ENCODE results near the gene GUCY2D. TPM values are rescaled to one million over a fixed set of nuclear protein-coding genes. Genes with fewer than 3 reads are reported as not detected.

Gene GUCY2D
- total RNA-seq, 1 donor from 2014 or later = not detected

GRCh38 chr17:7995724-7996123 is 6.7 kb upstream of the GUCY2D start:
- DNase-seq (ENCODE audit: low read depth) = no peak
- H3K27me3 ChIP-seq (ENCODE audit: control insufficient read depth, insufficient read depth, low read length) = no peaks in the 10 kb centered on the region
- no peaks in the 10 kb centered on the region for H3K36me3 ChIP-seq (ENCODE audit: control insufficient read depth, insufficient read depth, low read length)
- no peak overlapping the region for H3K4me3 ChIP-seq (ENCODE audit: low read depth, low read length)
- TF ChIP-seq CTCF (IDR thresholded peaks at IDR 0.05; ENCODE audit: insufficient read depth, low read length, poor library complexity, severe bottlenecking) = no peak

GRCh38 chr17:7997186-7997585 is 5.2 kb upstream of the GUCY2D start:
- peaks cover 4% of the 10 kb centered on the region for H3K27me3 ChIP-seq (ENCODE audit: control insufficient read depth, insufficient read depth, low read length)
- no peak for DNase-seq (ENCODE audit: low read depth)
- H3K4me3 ChIP-seq (ENCODE audit: low read depth, low read length) = no peak overlapping the region
- H3K36me3 ChIP-seq (ENCODE audit: control insufficient read depth, insufficient read depth, low read length) = no peaks in the 10 kb centered on the region
- peak; percentile 60 for TF ChIP-seq CTCF (IDR thresholded peaks at IDR 0.05; ENCODE audit: insufficient read depth, low read length, poor library complexity, severe bottlenecking)

- H3K4me3 ChIP-seq (ENCODE audit: low read depth, low read length) = no peak overlapping the region
- H3K27me3 ChIP-seq (ENCODE audit: control insufficient read depth, insufficient read depth, low read length) = peaks cover 40% of the 10 kb centered on the region
- H3K36me3 ChIP-seq (ENCODE audit: control insufficient read depth, insufficient read depth, low read length) = no peaks in the 10 kb centered on the region
- no peak for DNase-seq (ENCODE audit: low read depth)
- no peak for TF ChIP-seq CTCF (IDR thresholded peaks at IDR 0.05; ENCODE audit: insufficient read depth, low read length, poor library complexity, severe bottlenecking)
Measured at GRCh38 chr17:8002721-8003593, 542 bp downstream of the GUCY2D start.

- no peak for TF ChIP-seq CTCF (IDR thresholded peaks at IDR 0.05; ENCODE audit: insufficient read depth, low read length, poor library complexity, severe bottlenecking)
- no peak for DNase-seq (ENCODE audit: low read depth)
Measured at GRCh38 chr17:8003594-8004181, 1.3 kb downstream of the GUCY2D start.

GRCh38 chr17:8004899-8005298 is 2.5 kb downstream of the GUCY2D start:
- TF ChIP-seq CTCF (IDR thresholded peaks at IDR 0.05; ENCODE audit: insufficient read depth, low read length, poor library complexity, severe bottlenecking) = no peak
- Histone ChIP-seq H3K36me3 (ENCODE audit: control insufficient read depth, insufficient read depth, low read length) (no peaks in the 10 kb centered on the region), H3K4me3 (ENCODE audit: low read depth, low read length) (no peak overlapping the region), H3K27me3 (ENCODE audit: control insufficient read depth, insufficient read depth, low read length) (peaks cover 40% of the 10 kb centered on the region)
- no peak for DNase-seq (ENCODE audit: low read depth)

More at GRCh38 chr17:8003594-8004181, 1.3 kb downstream of the GUCY2D start:
- no peak overlapping the region for H3K4me3 ChIP-seq (ENCODE audit: low read depth, low read length)
- peaks cover 40% of the 10 kb centered on the region for H3K27me3 ChIP-seq (ENCODE audit: control insufficient read depth, insufficient read depth, low read length)
- no peaks in the 10 kb centered on the region for H3K36me3 ChIP-seq (ENCODE audit: control insufficient read depth, insufficient read depth, low read length)

All from kidney epithelial cell (primary cell).